Gastrocnemius medialis (tissue), 4 donors: ENCODE measurements around the gene N4BP2L2. TPM values are rescaled to one million over a fixed set of nuclear protein-coding genes. Genes with fewer than 3 reads are reported as not detected.

Source experiments
- ATAC-seq, 2 donors: fragments of 150-250 bp; one replicate each; pipeline ENCODE4 v1.9.1; 2016
- DNase-seq, 2 donors: peaks; one replicate each; pipeline ENCODE4 v3.0.0-alpha.2; 2019
- H3K27ac ChIP-seq, 4 donors: fragments of 200-600 bp; sonication (generic); 1 replicate in 1 of 4; 2 replicates in 3 of 4; pipeline ENCODE4 v1.5.1; 2016 to 2018; ENCODE audit warnings: mild to moderate bottlenecking in 2 of 4, moderate library complexity in 1 of 4
- H3K27me3 ChIP-seq, 3 donors: fragments of 200-600 bp; sonication (generic) in 2 of 3; 1 replicate in 1 of 3; 2 replicates in 2 of 3; pipeline versions ENCODE4 v1.5.1 to v1.6.0; 2016 to 2019; ENCODE audit warnings: mild to moderate bottlenecking in 1 of 3, moderate library complexity in 1 of 3
- H3K36me3 ChIP-seq, 2 donors: fragments of 200-600 bp; sonication (generic) in 1 of 2; one replicate each; pipeline ENCODE4 v1.5.1; 2017 to 2018
- H3K4me1 ChIP-seq, 2 donors: fragments of 200-600 bp; sonication (generic) in 1 of 2; one replicate each; pipeline ENCODE4 v1.5.1; 2016 to 2017; ENCODE audit warnings: mild to moderate bottlenecking in 2 of 2
- H3K4me3 ChIP-seq, 4 donors: fragments of 200-600 bp; sonication (generic) in 3 of 4; 1 replicate in 1 of 4; 2 replicates in 3 of 4; pipeline ENCODE4 v1.5.1; 2016 to 2019; ENCODE audit warnings: mild to moderate bottlenecking in 2 of 4
- H3K9me3 ChIP-seq, 3 donors: fragments of 200-600 bp; sonication (generic) in 2 of 3; 1 replicate in 1 of 3; 2 replicates in 2 of 3; pipeline ENCODE4 v1.5.1; 2016 to 2019
- CTCF ChIP-seq, 5 experiments: fragments of 450-650 bp in 3 of 5; fragments of 200-600 bp in 2 of 5; sonication (generic) in 2 of 5; IDR thresholded peaks in 4 of 5; conservative IDR thresholded peaks in 1 of 5; 1 replicate in 4 of 5; 2 replicates in 1 of 5; pipeline ENCODE4 v1.5.1; 2016 to 2019; ENCODE audit warnings: antibody characterized with exemption in 5 of 5, mild to moderate bottlenecking in 3 of 5, moderate library complexity in 3 of 5
- POLR2A ChIP-seq, 2 donors: fragments of 450-650 bp; IDR thresholded peaks; one replicate each; pipeline ENCODE4 v1.6.1; 2017; ENCODE audit warnings: antibody characterized with exemption in 2 of 2, mild to moderate bottlenecking in 2 of 2, moderate library complexity in 2 of 2
- in situ Hi-C, 4 donors: fragments of 200-750 bp; cut with MboI; loops; one replicate each; pipeline versions ENCODE4 v1.15.0 to v1.8.0; 2017; ENCODE audit warnings: low sequenced_read_pairs in 4 of 4
- intact Hi-C: fragments of 100-400 bp; cut with DNase I; formaldehyde crosslinking; loops from one replicate; pipeline ENCODE4 v1.15.1; 2023; ENCODE audit warnings: low total_unique reads
- total RNA-seq, 4 donors: library from RNA; depleted of rRNA; stranded (reverse); fragments of >200 nt; gene quantifications; one replicate each; pipeline versions ENCODE4 v1.1.0 to v1.2.3, GENCODE V29; 2016

N4BP2L2 gene
- total RNA-seq, 4 donors from 2014 or later: 52.2 to 370 (median 176) TPM

GRCh38 chr13:32431361-32431760 is 107.2 kb downstream of the N4BP2L2 start:
- intact Hi-C loops (no loop called here), in situ Hi-C loops (no loop called here)
- TF ChIP-seq CTCF (IDR thresholded peaks at IDR 0.05 in 4 of 5, conservative IDR thresholded peaks at IDR 0.05 in 1 of 5) (no peak), POLR2A (IDR thresholded peaks at IDR 0.05) (no peak)
- no peak overlapping the region for H3K27ac ChIP-seq
- no peak overlapping the region for H3K4me3 ChIP-seq
- H3K36me3 ChIP-seq: peaks cover 0 to 20% of the 10 kb centered on the region in 2 donors
- ATAC-seq (no peak), DNase-seq (no peak)
- no peaks in the 10 kb centered on the region for H3K9me3 ChIP-seq
- peaks cover 4 to 5% of the 10 kb centered on the region in 2 donors for H3K4me1 ChIP-seq
- H3K27me3 ChIP-seq: no peaks in the 10 kb centered on the region

- Histone ChIP-seq H3K4me3 (no peak overlapping the region), H3K36me3 (peaks cover 0 to 11% of the 10 kb centered on the region in 2 donors), H3K4me1 (peaks cover 16% of the 10 kb centered on the region in 2 donors), H3K27ac (peak overlapping the region in 1 of 4 donors; percentile 90), H3K9me3 (no peaks in the 10 kb centered on the region), H3K27me3 (no peaks in the 10 kb centered on the region)
- in situ Hi-C loops (no loop called here), intact Hi-C loops (no loop called here)
- TF ChIP-seq CTCF (IDR thresholded peaks at IDR 0.05 in 4 of 5, conservative IDR thresholded peaks at IDR 0.05 in 1 of 5): no peak
- ATAC-seq (no peak), DNase-seq (no peak)
Observed at GRCh38 chr13:32430018-32430747, 108.4 kb downstream of the N4BP2L2 start.

- no peak for DNase-seq
- no peak for ATAC-seq
- TF ChIP-seq POLR2A (IDR thresholded peaks at IDR 0.05) (no peak), CTCF (IDR thresholded peaks at IDR 0.05 in 4 of 5, conservative IDR thresholded peaks at IDR 0.05 in 1 of 5) (no peak)
- Histone ChIP-seq H3K36me3 (peaks cover 0 to 4% of the 10 kb centered on the region in 2 donors), H3K9me3 (no peaks in the 10 kb centered on the region), H3K4me1 (peaks cover 17 to 18% of the 10 kb centered on the region in 2 donors), H3K27me3 (no peaks in the 10 kb centered on the region), H3K27ac (peak overlapping the region in 3 of 4 donors; percentile 87 to 90 (median 89)), H3K4me3 (no peak overlapping the region)
- intact Hi-C loops: loop anchor here (5.0 kb wide), 1 partner anchor 158 kb away; the partner anchor contains the start of gene PDS5B
- in situ Hi-C loops: no loop called here
Observed at GRCh38 chr13:32429433-32429909, 109.1 kb downstream of the N4BP2L2 start.

GRCh38 chr13:32428581-32429432 is 109.8 kb downstream of the N4BP2L2 start:
- ATAC-seq: no peak
- peak overlapping the region; percentile 65 to 96 (median 82) for H3K4me3 ChIP-seq
- DNase-seq: no peak
- H3K4me1 ChIP-seq: peaks cover 17 to 18% of the 10 kb centered on the region in 2 donors
- in situ Hi-C loops (no loop called here), intact Hi-C loops (loop anchor here (5.0 kb wide), 1 partner anchor 158 kb away; the partner anchor contains the start of gene PDS5B)
- H3K9me3 ChIP-seq: no peaks in the 10 kb centered on the region
- H3K36me3 ChIP-seq: peaks cover 0 to 4% of the 10 kb centered on the region in 2 donors
- peak overlapping the region; percentile 87 to 96 (median 90) for H3K27ac ChIP-seq
- no peaks in the 10 kb centered on the region for H3K27me3 ChIP-seq
- TF ChIP-seq CTCF (IDR thresholded peaks at IDR 0.05 in 4 of 5, conservative IDR thresholded peaks at IDR 0.05 in 1 of 5) (no peak), POLR2A (IDR thresholded peaks at IDR 0.05) (no peak)
